HG02642 (cell line): ENCODE results near the gene BSCL2.
"Not testable (repeated sequence)": the region's sequence is repeated elsewhere in the genome, so short reads cannot be mapped to it uniquely, and the experiment has no call there.

Source experiments
- ATAC-seq: cut with Tn5 transposase; IDR thresholded peaks from one replicate; pipeline ENCODE4 v1.9.1; 2021; ENCODE audit warnings: mild to moderate bottlenecking; ENCODE audit not compliant: unreplicated experiment, poor library complexity

The BSCL2 gene

DNA sequence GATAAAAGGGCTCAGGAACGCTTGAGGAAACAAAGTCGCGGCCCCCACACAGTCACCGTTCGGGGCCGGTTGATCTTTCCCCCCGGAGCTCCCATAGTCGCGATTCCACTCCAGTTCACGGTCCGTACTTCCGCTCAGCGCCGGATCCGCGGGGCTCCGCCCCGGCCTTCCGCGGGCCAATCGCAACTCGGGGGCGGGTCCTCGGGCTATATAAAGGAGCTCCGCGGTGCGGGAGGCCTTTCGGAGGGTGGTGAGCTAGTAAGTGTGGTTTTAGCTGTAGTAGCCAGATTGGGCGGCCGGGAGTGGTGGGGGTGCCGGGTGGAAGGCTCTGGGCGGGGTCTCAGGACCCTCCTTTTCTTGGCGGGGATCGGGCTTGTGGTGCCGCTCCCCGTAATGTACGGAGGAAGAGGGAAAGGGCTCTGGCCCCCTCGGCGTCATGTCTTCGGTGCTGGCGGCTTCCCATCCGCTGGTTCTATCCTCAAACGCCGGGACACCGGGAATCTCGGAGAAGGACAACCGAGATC, 42.1 kb downstream of the BSCL2 start, which contains the start of the genes C11orf98 and CSKMT:
TSS of gene C11orf98 (minus strand) at position 136 of the 524 bp plus-strand sequence. CDS start at position 95, 41 bp downstream.
TSS of gene CSKMT (plus strand) at position 238 of the 524 bp plus-strand sequence. CDS start 568 bp downstream, outside the sequence.
- ATAC-seq = peak; percentile 87

DNA sequence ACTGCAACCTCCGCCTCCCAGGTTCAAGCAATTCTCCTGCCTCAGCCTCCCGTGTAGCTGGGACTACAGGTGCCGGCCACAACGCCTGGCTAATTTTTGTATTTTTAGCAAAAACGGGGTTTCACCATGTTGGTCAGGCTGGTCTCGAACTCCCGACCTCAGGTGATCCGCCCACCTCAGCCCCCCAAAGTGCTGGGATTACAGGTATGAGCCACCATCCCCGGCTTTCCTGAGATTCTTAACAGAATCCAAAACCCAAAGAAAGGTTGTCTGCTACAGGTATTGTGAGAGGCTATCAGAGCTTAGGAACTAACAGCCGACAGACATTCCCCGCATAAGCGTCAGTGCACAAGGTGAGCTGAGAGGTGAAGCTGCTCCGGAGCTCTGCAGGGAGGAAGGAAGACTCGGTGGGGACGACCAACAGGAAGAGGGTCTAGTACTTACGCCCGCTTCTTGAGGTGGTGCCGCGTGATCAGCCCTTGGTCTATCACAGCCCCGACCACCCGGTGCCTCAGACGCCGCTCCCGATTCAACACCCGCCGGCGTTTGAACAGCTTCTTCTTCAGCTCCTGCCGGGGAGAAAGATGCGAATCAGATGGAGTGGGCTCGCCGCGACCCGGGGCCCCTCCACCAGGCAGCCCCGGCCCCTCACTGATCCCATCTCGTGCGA, 42.7 kb downstream of the BSCL2 start:
- ATAC-seq = peak; percentile 30

DNA sequence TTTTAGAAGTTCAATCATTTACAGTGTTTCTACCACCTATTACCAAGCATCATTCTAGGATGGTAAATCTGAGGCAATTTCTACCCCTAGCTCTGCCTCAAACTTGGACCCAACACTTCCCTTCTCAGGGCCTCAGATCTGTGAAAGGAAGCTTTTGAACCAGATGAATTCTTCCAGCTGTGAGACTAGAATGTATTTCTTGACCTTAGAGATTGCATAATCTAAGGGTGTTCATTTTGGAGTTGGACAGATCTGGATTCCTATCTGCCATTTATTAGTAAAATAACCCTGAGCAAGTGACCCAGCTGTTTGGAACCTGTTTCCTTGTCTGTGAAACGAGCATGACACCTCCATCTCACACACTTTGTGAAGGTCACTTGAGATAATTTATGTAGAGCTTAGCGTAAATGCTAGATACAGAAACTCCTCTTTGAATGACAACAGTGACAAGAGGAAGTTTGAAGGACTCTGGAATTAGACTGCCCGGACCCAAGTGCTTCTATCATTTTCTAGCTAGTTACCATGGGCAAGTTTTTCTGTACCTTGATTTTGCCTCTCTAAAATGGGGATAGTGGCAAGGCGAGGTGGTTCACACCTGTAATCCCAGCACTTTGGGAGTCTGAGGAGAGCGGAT, 50.3 kb downstream of the BSCL2 start:
- ATAC-seq = no peak

DNA sequence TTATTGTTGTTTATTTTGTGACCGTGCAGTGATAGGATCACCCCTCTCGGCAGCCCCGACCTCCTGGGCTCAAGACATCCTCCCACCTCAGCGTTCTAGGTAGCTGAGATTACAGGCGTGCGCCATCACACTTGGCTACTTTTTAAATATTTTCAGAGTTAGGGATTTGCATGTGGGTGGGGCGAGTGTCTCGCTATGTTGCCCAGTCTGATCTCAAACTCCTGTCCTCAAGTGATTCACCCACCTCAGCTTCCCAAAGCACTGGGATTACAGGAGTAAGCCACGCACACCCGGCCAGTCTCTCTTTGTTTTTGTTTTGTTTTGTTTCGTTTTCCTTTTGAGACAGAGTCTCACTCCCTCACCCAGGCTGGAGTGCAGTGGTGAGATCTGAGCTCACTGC, 52.9 kb downstream of the BSCL2 start:
- no peak for ATAC-seq

DNA sequence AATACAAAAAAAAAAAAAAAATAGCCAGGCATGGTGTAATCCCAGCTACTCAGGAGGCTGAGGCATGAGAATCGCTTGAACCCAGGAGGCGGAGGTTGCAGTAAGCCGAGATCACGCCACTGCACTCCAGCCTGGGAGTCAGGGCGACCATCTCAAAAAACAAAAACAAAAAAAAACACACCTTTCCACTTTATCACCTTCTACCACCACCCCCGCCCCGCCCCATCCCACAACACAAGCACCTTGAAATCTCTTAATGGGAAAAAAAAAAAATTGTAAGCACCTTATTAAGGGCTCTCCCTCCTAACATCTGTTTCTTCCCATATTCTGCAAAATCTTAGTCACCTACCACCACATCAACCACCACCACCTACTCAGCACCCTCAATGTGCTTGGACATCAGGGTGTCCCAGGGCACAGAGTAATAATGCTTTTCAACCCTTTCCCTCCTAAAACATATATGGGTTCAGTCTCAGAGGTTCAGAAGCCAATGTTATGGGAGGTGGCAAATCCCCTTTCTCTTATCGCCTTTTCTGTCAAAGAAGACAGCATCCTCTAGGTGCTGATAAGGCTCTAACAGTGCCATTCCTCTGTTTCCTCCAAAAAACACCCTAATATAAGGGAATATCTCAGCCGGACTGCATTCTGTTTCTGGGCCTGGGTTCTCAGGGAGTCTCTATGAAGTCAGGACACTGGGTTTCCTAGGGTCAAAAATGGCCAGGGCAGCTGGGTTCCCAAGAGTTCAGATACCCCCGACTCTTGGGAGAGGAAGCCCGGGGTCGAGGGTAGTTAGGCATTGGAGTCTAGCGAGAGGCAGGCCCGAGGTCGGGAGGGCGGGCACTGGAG, 54.8 kb downstream of the BSCL2 start:
- no peak for ATAC-seq

DNA sequence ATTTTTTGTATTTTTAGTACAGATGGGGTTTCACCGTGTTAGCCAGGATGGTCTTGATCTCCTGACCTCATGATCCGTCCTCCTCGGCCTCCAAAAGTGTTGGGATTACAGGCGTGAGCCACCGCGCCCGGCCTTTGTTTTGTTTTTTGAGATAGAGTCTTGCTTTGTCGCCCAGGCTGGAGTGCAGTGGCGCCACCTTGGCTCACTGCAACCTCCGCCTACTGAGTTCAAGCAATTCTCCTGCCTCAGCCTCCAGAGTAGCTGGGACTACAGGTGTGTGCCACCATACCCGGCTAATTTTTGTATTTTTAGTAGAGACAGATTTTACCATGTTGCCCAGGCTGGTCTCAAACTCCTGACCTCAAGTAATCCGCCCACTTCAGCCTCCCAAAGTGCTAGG, 56.9 kb downstream of the BSCL2 start:
- ATAC-seq = not testable (repeated sequence)

DNA sequence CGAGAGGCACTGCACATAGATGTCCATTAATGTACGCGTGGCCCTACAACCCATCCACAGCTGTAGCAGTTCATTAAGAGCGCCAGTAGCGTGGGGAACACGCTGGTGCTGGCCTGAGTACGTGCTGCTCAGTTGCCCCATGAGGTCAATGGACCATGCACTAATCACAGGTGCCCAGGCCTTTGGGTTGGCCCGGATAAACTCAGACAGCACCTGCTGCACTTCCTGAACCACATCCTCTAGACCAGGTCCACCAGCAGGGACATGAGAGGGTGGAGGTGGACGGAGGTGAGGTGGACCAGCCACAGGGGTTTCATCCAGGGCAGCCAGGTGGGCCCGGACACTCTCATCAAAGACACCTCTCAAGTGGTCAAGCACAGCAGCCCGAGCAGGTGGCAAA, 57.7 kb downstream of the BSCL2 start:
- ATAC-seq = no peak

DNA sequence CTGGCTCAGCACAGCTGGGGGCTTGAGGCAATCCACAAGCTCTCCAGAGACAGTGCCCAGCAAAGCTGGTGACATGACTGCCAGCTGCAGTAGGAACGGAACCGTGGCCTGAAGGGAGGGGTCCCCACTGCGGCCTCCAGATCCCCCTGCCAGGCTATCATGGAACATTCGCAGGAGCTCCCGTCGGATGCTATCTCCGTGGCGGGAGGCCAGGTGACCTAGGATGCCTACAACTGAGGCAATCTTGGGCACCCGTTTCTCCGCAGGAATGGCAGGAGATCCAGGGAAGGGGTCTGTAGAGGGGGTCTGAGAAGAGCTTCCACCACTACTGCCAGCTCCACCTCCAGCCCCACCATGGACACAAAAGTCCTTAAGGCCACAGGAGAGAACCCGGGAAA, 58.3 kb downstream of the BSCL2 start:
- no peak for ATAC-seq

DNA sequence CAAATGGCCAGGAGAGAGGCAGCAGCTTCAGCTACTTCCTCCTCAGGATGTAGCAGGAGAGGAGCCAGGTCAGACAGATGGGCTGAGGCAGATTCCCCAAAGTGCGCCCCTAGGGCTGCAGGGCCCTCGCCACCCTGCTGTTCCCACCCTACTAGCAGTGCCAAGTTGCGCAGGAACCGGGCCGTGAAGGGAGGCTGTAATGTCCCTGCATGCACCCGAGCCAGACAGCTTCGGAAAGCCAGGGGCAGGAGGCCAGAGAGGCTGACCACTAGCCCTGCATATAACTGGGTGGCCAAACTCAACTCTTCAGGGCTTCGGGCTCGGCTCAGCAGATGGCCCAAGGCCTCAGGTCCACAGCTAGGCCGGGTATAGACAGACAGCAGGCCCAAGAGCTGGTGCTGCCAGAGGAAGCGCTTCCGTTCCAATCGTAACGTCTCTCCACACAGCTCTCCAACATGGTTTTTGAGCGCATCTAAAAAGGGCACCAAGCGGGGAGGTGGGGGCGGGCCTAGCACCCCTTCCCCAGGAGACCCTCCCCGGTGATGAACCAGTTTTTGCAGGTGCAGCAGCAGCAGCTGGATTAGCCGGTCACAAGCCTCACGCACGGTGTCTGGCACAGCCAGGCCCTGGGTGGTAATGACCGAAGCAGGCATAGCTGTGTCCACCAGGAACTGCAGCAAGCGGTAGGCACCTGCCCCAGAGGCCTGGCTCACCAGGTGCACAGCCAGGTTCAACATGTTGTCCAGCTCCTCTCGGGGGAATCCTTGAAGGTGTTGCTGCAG, 58.8 kb downstream of the BSCL2 start:
- ATAC-seq = no peak

DNA sequence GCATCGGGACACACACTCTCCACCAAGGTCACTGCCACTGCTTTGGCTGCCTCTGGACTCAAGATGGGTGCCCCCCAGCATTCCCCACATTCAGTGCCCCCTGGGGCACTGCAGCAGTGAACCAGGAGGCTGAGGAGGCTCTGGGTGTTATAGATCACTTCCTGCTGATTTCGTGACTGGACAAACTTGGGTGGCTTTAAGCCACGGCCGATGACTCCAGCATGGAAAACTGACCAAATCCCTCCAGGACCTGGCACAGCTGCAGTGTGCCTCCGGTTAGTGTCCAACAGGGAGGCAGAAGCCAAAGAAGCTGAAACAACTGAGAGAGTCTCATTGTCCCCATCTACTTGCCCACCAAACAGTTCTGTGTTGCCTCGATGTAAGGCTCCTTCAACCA, 59.6 kb downstream of the BSCL2 start:
- no peak for ATAC-seq

DNA sequence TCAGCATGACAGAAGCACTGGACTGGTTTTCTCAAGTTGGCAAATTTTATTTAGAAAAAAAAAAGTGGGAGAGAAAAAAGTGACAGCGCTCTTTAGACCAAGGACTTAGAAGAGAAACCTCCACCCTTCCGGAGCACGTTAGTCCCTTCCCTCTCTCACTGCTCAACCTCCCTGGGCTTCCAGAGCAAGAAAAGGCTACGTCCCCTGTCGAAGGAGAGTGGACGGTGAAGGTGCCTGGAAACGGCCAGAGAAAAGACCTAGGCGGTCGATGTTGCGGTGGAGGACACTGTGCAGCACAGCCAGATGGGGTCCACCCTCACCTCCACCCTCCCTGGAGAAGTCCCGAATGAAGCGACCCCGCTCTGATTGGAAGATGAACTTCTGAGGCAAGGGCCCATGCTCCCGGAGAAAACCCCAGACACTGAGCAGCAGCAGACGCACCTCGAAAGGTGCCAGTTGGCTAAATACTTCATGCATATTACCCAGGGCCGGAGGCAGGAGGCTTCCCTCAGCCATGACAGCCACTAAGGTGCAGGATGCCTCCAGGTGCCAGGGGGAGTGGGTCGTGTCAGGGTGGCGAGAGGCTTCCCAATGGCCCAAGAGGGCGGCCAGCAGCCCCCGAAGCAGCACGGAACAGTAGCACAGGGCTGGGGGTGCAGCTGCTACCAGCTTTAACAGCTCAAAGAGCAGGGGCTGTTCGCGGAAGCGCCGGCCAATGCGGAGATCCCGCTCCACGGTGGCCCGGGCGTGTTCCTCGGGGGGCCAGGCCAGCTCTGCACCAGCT, 60.2 kb downstream of the BSCL2 start:
- peak; percentile 1 for ATAC-seq

DNA sequence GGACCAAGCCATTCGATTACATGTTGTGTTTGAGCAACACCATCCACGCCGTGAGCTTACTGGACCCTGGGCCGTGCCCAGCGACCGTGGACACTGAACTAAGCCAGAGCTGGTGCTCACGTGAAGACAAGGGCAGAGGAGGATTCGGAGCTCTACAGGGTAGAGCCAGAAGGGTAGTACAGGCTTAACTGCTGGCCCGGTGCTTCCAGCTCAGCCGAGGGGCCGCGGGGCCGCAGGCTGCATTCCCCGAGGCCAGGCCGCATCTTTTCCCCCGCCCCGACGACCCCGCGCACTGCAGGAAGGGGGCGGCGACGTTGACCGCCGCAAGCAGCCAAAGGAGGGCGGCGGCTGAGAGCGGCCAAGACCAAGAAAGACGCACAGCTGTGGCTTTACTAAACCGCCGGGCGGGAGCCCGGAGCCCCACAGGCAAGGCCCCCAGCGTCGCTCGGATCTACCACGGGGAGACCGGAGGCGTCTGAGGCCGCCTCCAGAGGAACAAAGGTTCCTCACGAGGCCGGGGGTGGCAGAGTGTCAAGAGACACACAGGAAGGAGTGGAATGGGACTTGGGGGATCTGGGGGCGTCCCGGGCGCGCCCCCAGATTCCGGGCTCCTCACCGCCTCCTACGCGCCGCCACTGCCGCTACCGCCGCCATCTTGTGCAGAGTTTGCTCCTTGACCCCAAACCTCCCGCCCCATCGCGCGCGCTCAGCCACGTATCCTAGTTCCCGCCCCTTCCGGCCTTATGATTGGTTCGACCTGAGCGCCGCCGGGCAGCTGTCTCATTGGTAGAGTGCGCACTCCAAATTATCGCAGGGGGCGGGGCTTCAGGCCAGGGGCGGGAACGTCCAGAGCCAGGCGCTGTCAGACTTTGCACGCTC, 61.0 kb downstream of the BSCL2 start, which contains the start of gene GANAB:
TSS of gene GANAB (minus strand) at position 668 of the 879 bp plus-strand sequence. CDS start at position 654, 14 bp downstream.
- peak; percentile 92 for ATAC-seq

DNA sequence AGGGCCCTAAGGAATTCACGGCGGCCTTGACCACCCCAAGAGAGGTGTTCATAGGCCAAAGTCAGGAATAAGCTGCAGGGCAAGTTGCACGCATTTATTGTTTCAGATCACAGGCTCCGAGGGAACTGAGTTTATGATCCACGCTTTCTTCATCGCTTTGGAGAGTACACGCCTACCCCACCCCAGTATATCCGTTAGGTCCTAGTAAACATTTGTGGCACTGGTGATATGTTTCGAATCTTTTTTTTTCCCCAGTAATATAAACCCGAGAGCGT, 61.6 kb downstream of the BSCL2 start:
- no peak for ATAC-seq

DNA sequence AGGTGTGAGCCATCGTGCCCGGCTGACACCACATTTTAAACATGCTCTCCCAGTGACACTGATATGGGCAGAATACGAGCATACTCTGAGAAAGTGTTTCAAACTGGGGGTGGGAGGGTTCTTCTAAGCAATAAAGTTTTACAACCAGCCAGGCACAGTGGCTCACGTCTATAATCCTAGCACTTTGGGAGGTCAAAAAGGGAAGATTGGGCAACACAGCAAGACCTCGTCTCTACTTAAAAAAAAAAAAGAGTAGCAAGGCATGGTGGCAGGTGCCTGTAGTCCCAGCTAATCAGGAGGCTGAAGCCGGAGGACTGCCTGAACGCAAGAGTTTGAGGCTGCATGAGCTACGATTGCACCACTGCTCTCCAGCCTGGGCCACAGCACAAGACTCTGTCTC, 63.0 kb downstream of the BSCL2 start:
- ATAC-seq = no peak
